Effector memory CD4-positive, alpha-beta T cell (primary cell): Measurements from ENCODE around the gene HDGFL2.

Experiments
- DNase-seq, 3 donors: peaks; one replicate each; pipeline ENCODE4 v3.0.0-alpha.2; 2020
- H3K27ac ChIP-seq: 2 replicates; pipeline ENCODE4 v1.7.0; 2013; ENCODE audit warnings: mild to moderate bottlenecking, low read length, moderate library complexity; ENCODE audit not compliant: insufficient read depth, poor library complexity, severe bottlenecking
- H3K27me3 ChIP-seq: replicated peaks from 2 replicates; pipeline ENCODE4 v1.7.0; 2013; ENCODE audit warnings: mild to moderate bottlenecking, low read length; ENCODE audit not compliant: insufficient read depth, control insufficient read depth, poor library complexity, severe bottlenecking
- H3K36me3 ChIP-seq: 2 replicates; pipeline ENCODE4 v1.7.0; 2013; ENCODE audit warnings: mild to moderate bottlenecking, low read length, moderate library complexity; ENCODE audit not compliant: control insufficient read depth, insufficient read depth
- H3K4me1 ChIP-seq: 2 replicates; pipeline ENCODE4 v1.7.0; 2013; ENCODE audit warnings: low read length, mild to moderate bottlenecking; ENCODE audit not compliant: control insufficient read depth, insufficient read depth, poor library complexity, severe bottlenecking
- H3K4me3 ChIP-seq: 2 replicates; pipeline ENCODE4 v1.7.0; 2013; ENCODE audit warnings: low read length, low read depth, mild to moderate bottlenecking; ENCODE audit not compliant: insufficient read depth, poor library complexity, severe bottlenecking
- H3K9me3 ChIP-seq: 2 replicates; pipeline ENCODE4 v1.7.0; 2013; ENCODE audit warnings: mild to moderate bottlenecking, low read length, moderate library complexity; ENCODE audit not compliant: control insufficient read depth

Gene HDGFL2

DNA sequence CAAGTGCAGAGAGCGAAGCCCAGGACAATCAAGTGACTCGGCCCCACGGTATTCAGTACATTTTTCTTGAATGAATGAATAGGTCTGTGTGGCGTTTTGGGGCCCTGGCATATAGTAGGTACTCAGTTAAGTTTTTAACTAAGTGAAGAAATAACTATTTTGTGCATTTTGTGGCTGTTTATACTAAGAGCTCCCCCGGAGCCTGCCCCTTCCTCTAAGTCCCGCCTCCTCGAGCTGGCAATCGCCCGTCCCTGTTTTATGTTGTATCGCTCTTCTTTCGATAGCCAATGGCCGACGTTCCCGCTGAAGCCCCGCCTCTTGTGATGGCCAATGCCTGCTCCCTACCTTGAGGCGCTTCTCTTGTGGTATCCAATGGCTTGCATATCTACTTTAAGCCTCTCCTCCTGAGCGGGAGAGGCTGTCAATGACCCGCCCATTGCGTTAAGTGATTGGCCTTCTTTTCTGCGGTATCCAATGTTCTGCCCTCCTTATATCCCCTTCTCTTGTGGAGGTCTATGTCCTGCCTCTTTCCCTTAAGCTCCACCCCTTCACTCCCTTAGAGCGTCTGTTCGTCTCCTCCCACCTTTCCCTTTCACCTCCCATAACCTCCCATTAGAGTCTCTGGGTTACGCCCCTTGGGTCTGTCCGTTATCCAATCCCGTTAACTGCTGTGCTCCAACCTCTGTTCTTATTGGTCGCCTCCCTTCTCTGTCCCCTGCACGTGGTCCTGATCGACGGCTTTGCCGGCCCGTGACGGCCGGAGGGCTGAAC, 509 bp upstream of the HDGFL2 start:
- H3K27me3 ChIP-seq = no peaks in the 10 kb centered on the region
- peak overlapping the region; percentile 64 for H3K27ac ChIP-seq
- peak overlapping the region; percentile 63 for H3K4me3 ChIP-seq
- no peaks in the 10 kb centered on the region for H3K9me3 ChIP-seq
- DNase-seq = peak; percentile 95 to 97 (median 97)
- H3K36me3 ChIP-seq = peaks cover 10% of the 10 kb centered on the region
- H3K4me1 ChIP-seq = peaks cover 25% of the 10 kb centered on the region

DNA sequence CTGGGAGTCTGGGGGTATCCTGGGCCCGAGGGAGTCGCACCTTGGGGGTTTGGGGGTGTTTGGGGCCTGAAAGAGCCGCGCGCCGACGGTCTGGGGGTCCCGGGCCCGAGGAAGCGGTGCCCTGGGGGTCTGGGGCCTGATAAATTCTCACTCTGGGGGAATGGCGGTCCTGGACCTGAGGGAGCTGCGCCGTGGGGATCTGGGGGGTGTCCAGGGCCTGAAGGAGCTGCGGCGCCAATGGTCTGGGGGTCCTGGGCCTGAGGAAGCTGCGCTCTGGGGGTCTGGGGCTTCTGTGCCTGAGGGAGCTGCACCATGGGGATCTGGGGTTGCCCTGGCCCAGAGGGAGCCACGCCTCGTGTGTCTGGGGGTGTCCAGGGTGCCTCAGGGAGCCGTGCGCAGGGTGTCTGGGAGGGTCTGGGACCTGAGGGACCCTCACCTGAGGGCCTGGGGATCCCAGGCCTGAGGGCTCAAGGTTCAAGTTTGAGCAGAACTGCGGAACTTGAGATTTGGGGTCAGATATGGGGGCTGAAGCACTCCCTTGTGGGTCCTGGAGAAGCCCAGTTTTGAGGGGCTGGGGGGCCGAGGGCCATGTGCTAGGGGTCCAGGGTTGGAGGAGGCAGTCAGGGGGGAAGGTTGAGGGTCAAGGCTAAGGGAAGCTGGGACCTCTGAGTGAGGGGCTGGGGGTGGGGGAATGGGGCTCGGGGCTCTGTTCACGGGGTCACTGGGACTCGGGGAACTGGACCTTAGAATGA, 1.1 kb downstream of the HDGFL2 start:
- no peaks in the 10 kb centered on the region for H3K9me3 ChIP-seq
- H3K4me3 ChIP-seq = peak overlapping the region; percentile 72
- no peaks in the 10 kb centered on the region for H3K27me3 ChIP-seq
- H3K27ac ChIP-seq = peak overlapping the region; percentile 32
- H3K36me3 ChIP-seq = peaks cover 18% of the 10 kb centered on the region
- DNase-seq = no peak
- H3K4me1 ChIP-seq = peaks cover 25% of the 10 kb centered on the region

DNA sequence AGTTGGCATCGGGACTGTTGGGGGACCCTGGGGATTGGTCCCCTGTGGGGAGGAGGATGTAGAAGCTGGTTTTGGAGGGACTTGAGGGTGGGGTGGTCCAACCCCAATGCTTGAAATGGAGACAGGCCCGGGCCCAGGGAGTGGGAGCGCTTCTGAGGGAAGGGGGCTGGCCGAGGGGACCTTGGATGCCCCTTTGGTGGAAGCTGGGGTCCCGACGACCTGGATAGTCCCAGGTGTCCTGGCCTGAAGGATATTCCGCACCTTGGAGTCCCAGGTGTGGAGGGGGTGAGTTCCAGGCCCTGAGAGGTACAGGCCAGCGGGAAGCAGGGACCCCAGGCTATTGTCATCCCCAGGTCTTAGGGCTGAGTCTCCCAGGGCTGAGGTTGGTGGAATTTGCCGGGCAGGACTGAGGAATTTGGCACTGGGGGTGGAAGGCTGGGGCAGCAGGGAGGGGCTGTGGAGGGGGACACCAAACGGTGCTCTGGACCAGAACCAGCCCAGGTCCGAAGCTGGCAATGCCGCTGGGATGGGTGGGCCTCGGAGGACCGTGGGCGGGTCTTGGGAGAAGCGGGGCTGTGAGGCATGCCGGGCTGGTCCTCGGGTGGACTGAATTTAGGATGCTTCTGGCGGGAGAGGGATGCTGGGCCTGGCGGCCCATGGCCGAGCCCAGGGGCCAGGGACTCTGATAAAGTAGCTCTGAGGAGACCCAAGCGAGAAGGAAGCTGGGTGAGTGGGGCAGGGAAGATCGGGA, 1.8 kb downstream of the HDGFL2 start:
- Histone ChIP-seq H3K27me3 (no peaks in the 10 kb centered on the region), H3K4me1 (peaks cover 25% of the 10 kb centered on the region), H3K27ac (no peak overlapping the region), H3K4me3 (no peak overlapping the region), H3K36me3 (peaks cover 18% of the 10 kb centered on the region), H3K9me3 (no peaks in the 10 kb centered on the region)
- no peak for DNase-seq

DNA sequence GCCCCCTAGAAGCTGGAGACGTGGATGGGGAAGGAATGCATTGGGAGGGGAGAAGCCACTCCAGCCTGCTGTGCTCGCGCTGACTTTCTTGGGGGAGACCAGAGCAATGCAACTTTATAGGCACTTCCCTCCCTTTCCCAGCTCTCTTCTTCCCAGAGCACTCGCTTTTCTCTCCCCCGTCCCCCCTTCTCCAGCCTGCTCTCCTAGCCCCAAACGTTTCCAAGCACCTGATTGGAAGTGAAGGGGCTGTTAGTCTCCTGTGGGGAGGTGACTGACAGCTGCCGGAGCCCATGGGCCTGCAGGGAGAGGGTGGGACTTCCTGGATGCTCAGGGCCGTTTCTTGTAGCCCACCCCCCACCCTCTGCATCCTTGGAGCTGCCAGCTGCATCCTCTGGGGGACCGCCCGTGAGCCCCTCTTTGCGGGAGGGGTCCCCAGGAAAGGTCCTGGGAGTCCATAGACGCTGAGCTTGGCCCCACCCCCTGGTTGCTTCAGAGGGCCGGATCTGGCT, 2.5 kb downstream of the HDGFL2 start:
- DNase-seq = no peak
- Histone ChIP-seq H3K27ac (no peak overlapping the region), H3K4me1 (peaks cover 25% of the 10 kb centered on the region), H3K4me3 (no peak overlapping the region), H3K36me3 (peaks cover 18% of the 10 kb centered on the region), H3K27me3 (no peaks in the 10 kb centered on the region), H3K9me3 (no peaks in the 10 kb centered on the region)

DNA sequence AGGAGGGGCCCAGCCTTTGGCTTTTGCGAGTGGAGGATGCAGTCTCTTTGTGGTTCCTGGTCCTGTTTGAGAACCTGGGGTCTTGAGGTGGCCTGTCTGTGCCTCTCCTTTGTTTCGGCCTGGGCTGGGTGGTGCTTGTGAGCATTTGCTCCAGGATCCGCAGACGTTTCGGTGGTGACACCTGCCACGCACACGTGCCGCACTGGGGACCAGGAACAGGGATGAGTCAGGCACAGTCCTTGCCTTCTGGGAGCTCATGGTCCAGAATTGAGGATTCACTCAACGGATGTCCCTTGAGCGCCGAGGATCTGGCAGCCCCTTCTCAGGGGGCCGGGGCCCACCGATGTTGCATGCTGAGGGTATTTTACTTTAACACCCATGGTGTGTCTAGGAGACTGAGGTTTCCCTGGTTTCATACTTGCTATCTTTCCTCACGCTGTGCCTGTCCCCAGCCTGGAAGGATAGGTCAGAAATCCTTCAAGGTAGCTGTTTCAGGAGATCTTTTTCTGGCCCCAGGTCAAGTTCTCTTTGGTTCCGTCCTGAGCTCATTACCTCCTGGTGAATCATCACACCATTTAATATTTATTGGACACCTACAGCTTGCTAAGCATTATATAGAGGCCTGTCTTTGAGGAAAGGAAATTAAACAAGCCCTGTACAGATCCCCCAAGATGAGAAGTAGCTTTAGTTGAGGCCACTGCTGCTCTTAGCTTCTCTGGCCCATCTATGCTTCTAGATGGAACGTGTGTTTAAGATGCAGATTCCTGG, 5.1 kb downstream of the HDGFL2 start:
- Histone ChIP-seq H3K4me1 (peaks cover 21% of the 10 kb centered on the region), H3K36me3 (peaks cover 18% of the 10 kb centered on the region), H3K27me3 (no peaks in the 10 kb centered on the region), H3K27ac (no peak overlapping the region), H3K9me3 (no peaks in the 10 kb centered on the region), H3K4me3 (no peak overlapping the region)
- DNase-seq = no peak

DNA sequence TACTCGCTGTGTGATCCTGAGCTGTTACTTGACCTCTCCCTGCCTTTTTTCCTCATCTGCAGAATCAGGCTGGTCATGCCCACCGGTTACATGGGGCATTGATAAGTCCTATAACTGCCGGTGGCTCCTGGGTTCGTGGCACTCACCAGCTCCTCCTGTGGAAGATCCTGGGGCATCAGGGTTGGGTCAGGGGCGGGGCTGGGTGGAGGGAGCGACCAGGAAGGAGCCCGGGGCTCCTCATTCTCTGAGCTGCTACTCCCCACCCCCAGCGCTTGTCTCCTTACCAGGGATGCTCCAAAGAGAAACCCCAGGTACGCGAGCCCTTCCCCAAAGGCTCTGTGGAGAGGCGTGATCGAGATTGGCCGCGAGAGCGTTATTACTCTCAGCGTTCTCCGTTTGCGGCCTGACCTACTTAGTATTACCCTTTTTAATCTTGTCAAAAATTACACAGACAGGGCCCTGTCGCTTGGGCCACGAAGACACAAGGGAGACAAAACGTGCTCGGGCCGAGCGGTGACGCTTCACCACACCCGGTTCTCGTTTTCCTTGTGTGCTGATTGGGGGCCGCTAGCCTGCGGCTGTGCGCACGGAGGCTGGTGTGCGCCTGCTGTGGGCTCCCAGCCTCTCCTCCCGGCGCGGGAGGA, 10.7 kb downstream of the HDGFL2 start:
- Histone ChIP-seq H3K9me3 (no peaks in the 10 kb centered on the region), H3K4me3 (no peak overlapping the region), H3K27ac (no peak overlapping the region), H3K27me3 (no peaks in the 10 kb centered on the region), H3K4me1 (no peaks in the 10 kb centered on the region), H3K36me3 (peaks cover 6% of the 10 kb centered on the region)
- DNase-seq = no peak

DNA sequence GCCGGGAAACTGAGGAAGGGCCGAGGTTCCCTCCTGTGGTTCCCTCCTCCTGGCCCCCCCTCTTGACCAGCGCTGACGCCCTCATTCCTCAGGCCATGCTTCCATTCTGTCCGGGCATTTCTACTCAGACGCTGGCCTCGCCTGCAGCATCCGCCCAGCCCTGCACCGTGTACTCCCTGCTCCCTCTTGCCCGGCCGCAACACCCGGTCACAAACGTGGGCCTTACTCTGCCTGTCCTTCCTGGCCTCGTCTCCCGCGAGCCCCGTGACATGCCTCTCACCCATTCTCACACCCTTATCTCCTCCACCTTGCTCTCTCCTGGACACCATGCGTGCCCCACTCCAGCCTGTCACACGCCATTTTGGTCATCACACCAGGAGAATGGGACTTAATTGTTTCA, 11.3 kb downstream of the HDGFL2 start:
- peaks cover 9% of the 10 kb centered on the region for H3K36me3 ChIP-seq
- DNase-seq = no peak
- no peaks in the 10 kb centered on the region for H3K4me1 ChIP-seq
- H3K4me3 ChIP-seq = no peak overlapping the region
- H3K27ac ChIP-seq = no peak overlapping the region
- no peaks in the 10 kb centered on the region for H3K9me3 ChIP-seq
- H3K27me3 ChIP-seq = no peaks in the 10 kb centered on the region

DNA sequence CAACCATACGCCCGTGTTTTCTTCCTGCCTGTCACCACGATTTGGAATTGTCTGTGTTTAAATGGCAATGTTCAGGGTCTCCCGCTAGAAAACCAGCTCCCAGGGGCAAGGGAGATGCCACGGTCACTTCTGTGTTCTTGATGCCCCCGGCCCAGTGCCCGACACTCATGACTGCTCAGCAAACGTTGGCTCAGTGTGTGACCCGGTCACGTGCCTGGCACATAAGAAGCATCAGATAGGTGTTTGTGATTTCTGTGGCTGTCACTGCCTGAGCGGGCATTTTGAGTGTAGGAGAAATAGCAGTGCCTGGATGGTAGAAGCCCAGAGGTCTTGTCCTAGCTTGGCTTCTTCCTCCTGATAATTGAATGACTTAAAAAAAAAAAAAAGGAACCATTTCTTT, 15.5 kb downstream of the HDGFL2 start:
- Histone ChIP-seq H3K4me3 (no peak overlapping the region), H3K27ac (no peak overlapping the region), H3K27me3 (no peaks in the 10 kb centered on the region), H3K4me1 (no peaks in the 10 kb centered on the region), H3K36me3 (peaks cover 32% of the 10 kb centered on the region), H3K9me3 (no peaks in the 10 kb centered on the region)
- no peak for DNase-seq

DNA sequence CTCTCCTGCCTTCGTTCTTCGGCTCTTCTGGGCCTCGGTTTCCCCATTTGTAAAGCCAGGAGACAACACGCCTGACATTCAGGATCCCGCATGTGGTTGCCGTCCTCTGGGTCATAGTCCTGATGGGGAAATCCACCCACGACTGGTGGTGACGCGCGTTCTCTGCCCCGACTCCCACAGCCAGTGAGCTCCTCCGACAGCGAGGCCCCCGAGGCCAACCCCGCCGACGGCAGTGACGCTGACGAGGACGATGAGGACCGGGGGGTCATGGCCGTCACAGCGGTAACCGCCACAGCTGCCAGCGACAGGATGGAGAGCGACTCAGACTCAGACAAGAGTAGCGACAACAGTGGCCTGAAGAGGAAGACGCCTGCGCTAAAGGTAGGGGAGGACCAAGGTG, 16.4 kb downstream of the HDGFL2 start:
- no peaks in the 10 kb centered on the region for H3K27me3 ChIP-seq
- H3K27ac ChIP-seq = no peak overlapping the region
- no peaks in the 10 kb centered on the region for H3K9me3 ChIP-seq
- H3K4me1 ChIP-seq = no peaks in the 10 kb centered on the region
- H3K4me3 ChIP-seq = no peak overlapping the region
- H3K36me3 ChIP-seq = peaks cover 33% of the 10 kb centered on the region
- DNase-seq = no peak
